GM18507 (cell line): Measurements from ENCODE around the gene CYP24A1.

Experiments used
- DNase-seq: peaks from one replicate; pipeline ENCODE4 v3.0.0; 2011; ENCODE audit warnings: low read depth; ENCODE audit not compliant: insufficient read length; ENCODE audit errors: extremely low spot score
- FAIRE-seq: peaks from 2 replicates; lab custom pipeline; 2011; peaks lifted over from hg19 to GRCh38; lab: Jason Lieb, UNC

Gene CYP24A1

DNA sequence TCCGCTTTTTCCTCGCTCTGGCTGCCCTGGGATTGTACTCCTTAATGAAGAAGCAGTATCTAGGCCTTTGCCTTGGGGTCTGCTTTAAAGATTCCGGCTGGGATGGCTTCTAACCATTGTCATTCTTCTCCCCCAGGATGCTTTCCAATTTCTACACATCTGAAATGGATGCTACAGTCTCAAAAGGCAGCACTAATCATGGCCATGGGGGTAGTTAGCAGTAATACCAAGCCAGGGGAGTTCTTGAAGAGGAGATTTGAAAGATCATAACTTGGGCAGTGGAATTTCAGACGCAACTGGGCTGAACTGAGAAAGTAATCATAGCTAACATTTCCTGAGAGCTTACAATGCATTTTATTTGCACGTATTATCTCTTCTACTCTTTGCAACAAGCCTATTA lies 30.7 kb upstream of the CYP24A1 start:
- DNase-seq (no peak), FAIRE-seq (no peak)

DNA sequence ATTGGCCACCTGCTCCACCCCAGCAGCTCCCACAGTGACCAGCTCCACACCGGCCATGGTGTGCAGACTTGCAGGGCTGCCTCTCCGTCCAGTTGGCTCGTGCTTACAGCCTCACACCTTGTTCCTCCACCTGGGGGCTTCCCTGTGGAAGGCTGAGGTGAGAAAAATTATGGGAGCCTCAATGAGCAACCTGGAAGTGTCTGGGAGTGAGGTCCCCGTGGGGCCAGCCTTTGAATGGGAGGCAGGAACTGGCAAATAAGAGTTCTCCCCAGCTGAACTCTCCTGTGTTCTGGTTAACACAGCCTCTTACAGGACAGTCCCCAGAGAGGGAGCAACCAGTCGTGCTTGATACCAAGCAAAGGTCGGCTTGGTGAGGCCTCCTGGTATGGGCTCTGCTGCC lies 30.3 kb upstream of the CYP24A1 start:
- FAIRE-seq (no peak), DNase-seq (no peak)

DNA sequence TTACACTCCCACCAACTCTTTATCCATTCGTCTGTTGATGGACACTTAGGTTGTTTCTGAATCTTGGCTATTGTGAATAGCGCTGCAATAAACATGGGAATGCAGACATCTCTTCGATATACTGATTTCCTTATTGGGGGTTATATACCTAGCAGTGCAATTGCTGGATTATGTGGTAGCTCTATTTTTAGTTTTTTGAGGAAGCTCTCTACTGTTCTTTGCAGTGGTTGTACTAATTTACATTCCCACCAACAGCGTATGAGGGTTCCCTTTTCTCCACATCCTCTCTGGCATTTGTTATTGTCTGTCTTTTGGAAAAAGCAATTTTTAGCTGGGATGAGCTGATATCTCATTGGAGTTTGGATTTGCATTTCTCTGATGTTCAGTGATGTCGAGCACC lies 29.5 kb upstream of the CYP24A1 start:
- DNase-seq (no peak), FAIRE-seq (no peak)

DNA sequence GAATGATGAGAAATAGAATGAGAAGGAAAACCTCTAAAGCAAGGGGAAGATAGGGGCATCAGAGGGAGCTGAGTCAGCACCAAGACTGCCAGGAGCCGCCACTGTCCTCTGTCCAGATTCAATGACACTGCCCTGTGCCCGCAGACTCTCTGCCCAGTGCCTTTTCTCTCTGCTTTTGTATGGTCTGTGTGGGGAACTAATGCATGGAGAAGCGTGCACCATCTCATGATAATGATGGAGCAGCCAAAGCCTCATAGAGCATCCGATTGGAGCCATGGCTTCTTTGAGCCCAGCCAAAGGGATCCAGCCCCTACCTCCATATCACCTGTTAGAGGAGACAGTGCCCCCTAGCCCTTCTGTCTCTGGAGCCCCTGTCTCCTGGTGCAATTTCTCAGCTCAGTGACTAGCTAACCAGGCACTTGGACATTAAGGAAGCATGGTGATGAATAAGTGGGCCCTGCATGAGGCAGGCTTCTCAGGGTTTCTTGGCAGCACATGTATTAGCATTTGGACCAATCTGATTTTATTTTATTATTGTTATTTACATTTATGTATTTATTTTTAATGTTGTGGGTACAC lies 27.6 kb upstream of the CYP24A1 start:
- FAIRE-seq, result no peak
- no peak for DNase-seq

DNA sequence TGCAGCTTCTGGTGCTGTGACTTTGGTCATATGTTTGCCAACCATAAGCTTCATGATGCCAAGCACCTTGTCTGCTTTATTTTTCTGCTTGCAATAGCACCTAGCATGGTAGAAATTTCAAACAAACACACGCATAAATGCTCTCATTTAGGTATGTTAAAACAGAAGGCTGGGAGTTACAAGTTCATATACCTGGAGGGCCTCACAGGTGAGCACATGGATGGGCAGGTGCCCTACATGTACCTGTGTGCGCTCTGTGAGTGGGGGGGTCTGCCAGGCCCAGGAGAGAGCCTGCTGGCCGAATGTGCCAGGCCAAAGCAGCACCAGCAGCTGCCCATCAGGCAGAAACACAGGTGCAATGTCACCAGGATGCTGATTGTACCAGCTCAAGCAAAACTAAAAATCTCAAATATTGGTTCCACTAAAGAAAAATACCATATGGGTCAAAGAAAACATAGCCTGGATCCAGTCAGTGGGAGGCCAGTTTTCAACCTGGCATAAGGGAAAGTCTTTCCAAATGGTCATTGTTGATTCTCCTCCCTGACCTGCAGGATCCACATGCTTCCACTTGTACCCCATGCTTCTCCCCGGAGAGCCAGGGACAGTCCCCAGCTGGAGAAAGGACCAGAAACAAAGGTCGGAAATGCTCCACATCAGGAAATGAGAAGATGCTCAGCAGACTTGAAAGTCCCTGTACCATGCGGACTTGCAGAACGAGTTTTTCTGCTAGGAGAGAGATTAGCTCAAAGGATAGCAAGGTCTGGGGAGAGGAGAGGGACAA lies 26.9 kb upstream of the CYP24A1 start:
- FAIRE-seq (no peak), DNase-seq (no peak)

DNA sequence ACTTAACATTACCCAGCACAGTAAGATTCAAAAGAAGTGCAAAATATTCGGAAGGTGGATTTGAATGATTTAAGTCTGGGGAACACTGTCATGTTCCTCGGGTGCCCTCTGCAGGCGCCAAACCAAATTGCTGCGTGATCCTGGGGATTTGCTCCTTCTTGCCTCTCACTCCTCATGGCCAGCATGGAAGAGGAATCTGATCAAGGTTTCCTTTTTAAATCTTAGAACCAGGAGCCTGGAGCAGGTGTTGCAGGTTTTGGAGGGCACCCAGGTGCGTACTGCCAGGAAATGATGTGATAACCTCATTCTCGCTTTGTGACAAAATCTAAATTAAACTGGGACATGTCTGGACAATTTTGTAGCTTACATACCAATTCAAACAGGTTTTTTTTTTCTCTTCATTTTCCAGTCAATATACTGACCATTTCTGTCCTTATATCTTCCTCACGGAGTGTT lies 26.0 kb upstream of the CYP24A1 start:
- FAIRE-seq (peak; percentile 78), DNase-seq (no peak)

DNA sequence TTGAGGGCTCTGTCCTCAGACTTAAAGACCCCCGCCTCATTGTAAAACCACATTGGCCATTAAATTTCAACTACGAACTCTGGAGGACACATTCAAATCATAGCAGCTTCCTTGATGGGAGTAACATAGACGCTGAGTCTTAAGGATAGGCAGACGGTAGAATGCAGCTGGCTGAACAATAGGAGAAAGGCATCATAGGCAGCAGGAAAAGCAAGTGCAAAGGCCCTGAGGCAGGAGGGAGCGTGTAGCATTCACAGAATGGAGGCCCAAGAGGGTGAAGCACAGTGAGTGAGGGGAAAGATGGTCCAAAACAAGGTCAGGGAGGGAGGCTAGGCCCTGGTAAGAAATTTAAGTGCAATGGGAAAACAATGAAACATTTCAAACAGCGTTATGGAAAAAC lies 25.5 kb upstream of the CYP24A1 start:
- FAIRE-seq (no peak), DNase-seq (no peak)

DNA sequence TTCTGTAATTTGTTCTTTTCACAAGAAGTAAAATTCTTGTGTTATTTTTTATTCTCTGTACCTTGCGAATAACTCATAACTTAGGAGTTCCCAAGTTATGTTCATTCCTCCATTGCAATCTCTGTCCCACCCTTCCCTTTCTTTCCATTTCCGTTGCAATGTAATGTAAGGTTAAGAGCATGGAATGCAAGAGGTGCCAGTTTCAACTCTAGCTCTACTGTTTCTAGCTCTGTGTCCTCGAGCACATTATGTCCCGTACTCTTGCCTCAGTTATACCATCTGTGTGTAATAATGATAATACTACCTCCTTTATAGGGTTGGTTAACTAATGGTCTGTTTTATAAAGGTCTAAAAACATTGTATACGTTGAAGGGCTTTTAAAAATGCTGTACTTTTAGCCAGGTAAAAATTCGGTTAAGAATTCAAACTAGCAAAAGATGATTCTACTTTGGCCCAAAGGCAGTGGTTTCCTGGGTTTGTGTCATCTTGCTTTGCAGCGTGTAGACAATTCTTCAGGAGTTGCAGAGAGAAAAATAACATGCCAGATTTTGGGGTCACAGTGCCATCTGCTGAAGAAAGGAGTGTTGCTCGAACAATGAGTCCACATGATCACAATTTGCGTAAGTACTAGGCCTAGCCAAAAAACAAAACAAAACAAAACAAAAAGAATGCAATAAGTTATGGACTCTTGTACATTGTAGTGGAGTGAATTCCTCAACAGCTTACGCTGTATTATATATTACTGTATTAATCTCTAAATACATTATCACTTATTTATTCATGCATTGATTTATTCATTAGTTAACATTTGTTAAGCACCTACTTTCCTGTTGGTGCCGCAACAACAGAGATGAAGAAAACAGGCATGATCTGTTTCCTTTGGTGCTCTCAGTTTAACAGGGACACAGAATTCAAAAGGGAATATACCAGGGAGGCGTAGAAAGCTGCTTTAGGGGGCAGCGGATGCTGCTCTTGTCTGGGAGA lies 24.1 kb upstream of the CYP24A1 start:
- DNase-seq (no peak), FAIRE-seq (peak; percentile 21)

DNA sequence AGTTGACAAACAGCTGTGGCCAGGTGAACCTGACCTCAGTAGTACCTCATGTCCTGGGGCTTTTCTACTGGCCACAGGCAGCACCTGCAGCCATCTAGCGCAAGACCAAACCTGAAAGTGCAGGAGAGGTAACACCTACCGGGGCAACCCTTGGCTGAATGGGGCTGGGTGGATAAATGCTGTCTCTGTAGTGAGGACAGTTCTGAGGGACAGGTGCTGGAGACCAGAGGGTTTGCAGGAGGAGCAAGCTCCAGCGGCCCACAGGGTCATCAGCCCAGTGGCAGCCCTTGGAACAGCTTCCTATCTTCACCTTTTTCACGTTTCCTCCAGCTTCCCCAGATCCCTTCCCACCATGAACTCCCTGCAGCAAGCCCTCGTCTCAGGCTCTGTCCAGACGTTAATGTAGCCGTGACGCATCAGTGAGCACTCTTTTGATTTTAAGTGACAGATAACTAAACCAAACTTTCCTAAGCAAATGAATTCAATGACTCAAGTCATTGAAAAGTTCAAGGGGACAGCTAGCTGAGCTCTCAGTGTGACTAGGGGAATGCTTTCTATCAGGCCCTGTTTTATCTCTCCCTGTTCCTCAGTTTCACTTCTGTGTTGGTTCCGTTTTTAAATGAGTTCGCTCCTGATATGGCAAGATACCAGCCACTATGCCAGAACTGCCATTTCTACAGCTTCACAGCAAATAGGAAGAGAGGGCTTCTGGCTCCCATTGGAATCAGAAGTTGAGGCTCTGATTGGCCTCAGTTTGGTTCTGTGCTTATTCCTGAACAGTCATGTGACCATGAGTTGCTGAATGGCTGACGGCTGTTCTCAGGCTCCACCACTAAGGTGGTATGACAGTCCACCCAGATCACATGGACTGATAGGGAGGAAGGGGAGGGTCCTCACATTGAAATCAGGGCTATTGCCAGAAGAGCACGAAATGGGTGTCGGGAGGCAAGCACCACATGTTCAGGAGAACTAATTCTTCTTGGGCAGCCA lies 22.0 kb upstream of the CYP24A1 start:
- peak; percentile 9 for FAIRE-seq
- no peak for DNase-seq

DNA sequence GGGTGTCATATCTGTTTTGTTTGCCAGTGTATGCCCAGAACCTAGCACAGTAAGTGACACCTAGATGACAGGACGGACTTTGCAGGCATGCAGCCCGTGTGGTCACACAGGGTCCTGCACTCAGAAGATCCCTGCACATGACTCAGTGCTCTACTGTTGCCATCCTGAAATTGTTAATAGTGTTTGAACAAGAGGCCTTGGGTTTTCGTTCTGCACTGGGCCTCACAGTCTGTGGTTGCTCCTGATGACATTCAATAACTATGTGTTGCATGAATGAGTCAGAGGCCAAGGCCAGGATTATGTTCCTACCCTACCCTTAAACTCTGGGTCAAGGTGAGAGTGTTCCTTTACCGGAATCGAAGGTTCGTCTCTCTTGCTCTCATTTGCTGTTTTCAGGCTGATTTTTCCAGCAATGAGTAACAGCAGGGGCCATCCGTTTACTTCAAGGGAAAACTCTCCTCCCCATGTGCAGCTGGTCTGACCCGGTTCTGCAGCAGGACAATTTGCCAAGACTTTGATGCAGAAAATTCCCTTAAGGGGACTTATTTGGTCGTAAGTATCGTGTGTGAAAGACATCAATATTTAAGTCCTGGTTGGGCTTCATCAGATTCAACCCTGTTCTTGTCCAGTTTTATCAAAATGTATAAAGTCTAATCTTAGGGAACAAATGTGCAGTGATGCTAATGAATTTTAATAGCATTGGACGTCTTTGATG lies 21.1 kb upstream of the CYP24A1 start:
- no peak for DNase-seq
- no peak for FAIRE-seq

DNA sequence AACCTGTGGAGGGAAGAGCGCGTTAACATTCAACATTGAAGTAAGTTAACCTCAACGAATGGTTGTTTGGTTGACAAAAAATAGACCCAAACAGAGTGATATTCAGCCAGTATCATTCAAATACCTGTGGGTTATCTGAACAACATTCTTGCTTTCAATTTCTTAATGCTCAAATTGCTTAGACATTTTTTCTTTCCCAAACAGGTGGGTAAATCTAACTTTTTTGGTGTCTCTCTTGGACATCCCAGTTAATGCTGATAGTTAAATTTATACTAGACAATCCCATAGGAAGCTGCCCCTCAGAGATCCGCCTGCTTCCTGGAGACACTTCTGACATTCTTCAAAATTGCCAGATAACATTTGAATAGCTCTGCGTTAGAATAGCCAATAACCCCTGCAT lies 20.0 kb upstream of the CYP24A1 start:
- FAIRE-seq, result no peak
- no peak for DNase-seq

DNA sequence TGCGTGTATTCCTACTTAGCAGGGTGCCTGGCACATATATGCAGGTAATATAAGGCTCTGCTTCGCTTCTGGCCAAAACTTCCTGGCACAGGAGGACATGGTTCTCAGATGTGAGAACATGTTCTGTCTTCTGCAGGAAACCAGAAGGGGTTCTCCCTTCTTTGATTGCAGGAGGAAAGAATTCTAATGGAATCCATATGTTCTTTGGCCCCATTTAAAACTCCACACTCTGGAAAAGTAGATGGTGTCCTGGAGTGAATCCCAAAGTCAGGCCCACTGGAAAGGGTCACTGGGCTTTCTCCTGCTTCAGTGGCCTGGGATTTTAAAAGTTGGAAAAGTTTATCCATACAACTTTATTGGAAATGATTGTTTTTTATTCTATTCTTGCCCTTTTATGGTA lies 16.4 kb upstream of the CYP24A1 start:
- no peak for FAIRE-seq
- no peak for DNase-seq

DNA sequence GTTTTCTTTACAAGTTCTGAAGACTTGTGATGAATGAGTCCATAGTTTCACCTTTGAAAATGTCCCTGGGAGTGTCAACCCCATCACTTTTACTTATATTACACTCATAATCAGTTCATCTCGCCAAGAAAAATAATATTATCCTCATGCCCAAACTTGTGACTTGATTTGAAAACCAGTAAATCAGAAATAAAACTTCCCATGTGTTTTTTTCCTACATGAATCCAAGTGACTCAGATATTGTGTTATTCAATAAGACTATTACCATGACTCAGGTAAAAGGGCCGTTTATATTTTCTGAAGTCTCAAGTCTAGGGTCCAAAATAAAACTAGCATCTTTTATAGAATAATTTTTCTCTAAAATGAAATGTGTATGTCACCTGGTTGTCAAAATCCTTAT lies 15.8 kb upstream of the CYP24A1 start:
- no peak for DNase-seq
- FAIRE-seq, result no peak

DNA sequence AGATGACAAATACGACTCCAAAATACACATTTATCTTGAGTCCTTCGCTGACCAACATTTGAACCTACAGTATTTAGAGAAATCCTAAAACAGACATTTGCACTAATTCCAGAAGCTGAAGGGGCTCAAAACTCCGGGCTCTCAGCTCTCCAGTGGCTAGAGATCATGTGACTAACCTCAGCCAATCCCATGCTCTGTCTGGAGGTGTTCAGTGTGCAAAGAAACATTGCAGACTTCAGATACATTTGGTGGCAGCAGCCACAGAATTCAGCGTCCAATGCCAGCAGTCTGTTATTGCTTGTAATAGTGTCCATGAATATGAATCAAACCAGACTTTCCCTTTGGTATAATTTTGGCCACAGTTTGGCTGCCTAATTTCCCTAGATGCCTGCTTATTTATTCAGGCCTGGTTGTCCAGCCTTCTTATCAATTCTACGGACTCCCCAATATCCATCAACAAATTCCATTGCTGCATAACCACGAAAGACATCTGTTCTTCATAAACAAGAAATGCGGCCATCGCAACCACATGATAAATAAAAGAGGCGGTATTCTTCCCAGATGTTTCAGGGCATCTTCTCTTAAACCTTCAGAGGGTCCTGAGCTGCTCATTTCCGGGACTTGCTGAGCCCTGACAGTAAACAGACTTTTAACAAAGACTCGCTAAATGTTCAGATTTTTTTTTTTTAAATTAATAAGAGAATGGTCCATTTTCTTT lies 14.5 kb upstream of the CYP24A1 start:
- FAIRE-seq, result no peak
- DNase-seq, result no peak

DNA sequence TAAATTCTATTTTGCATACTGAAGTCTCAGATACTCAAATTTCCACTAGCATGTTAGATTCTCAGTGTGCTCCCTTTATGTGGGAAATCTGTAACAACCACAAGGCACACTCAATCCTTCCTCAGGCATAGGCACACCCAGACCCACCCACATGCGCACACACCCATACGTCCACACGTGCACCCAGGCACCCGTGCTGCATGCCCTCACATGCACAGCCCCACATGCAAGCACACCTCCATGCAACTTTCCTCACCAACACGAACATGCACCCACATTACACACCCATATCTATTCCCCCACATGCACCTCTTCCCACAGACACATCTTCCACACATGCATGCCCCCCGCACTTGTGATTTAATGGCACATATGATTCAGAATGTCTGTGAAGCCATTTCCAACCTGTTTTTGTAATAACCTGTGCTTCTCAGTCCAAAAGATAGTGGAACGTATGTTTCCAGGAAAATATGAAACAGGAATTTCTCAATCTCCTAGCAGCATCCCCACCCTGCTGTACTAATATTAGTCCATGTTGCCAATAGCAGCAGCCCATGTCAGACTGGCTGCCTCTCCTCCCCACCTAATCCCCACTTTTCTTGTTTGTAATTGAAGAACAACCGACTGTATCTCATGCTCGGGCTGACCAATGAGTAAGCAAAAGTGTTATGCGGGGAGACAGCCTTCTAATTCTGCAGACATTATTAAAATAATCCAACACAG lies 11.3 kb upstream of the CYP24A1 start:
- FAIRE-seq, result no peak

DNA sequence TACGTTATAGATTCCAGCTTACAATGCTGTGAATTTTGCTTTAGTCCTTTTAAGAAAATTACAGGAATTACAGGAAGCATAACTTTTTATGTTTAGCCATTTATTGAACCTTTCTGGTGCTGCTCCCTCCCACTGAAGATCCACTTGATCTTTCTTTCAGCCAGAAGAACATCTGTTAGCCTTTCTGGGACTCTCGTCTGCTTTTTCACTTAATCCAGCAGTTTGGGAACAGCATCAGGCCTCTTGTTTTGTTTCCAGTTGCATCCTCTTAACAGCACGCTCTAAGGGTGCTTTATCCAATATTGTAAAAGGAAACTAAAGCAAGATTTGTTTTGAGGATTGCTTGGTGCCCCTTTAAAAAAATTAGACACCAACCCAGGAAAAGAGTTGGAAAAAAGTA lies 10.3 kb upstream of the CYP24A1 start:
- no peak for DNase-seq
- no peak for FAIRE-seq

More for the DNA sequence above, 11.3 kb upstream of the CYP24A1 start:
- no peak for DNase-seq

DNA sequence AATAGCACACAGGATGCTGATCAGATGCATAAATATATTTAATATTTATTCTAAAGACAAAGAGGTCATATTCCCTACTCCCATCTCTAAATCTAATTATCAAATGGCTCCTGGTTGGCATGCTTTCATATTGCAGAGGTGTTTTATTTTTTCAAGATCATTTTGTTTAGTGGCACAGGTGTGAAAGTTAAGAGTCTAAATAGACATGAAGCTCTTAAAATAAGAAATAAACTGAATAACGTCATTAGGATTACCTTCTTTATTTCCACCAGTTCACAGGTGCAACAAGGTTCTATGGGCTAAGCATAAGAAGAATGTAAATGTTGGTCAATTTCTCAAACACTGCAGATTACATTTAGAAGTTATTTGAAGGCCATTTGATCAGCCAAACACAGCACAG lies 7.1 kb upstream of the CYP24A1 start:
- no peak for FAIRE-seq
- no peak for DNase-seq
